Gastrocnemius medialis (tissue), 4 donors: ENCODE measurements around the gene OPCML. TPM values are rescaled to one million over a fixed set of nuclear protein-coding genes. Genes with fewer than 3 reads are reported as not detected.

Source experiments
- ATAC-seq, 2 donors: fragments of 150-250 bp; one replicate each; pipeline ENCODE4 v1.9.1; 2016
- DNase-seq, 2 donors: peaks; one replicate each; pipeline ENCODE4 v3.0.0-alpha.2; 2019
- H3K27ac ChIP-seq, 4 donors: fragments of 200-600 bp; sonication (generic); 1 replicate in 1 of 4; 2 replicates in 3 of 4; pipeline ENCODE4 v1.5.1; 2016 to 2018; ENCODE audit warnings: mild to moderate bottlenecking in 2 of 4, moderate library complexity in 1 of 4
- H3K27me3 ChIP-seq, 3 donors: fragments of 200-600 bp; sonication (generic) in 2 of 3; 1 replicate in 1 of 3; 2 replicates in 2 of 3; pipeline versions ENCODE4 v1.5.1 to v1.6.0; 2016 to 2019; ENCODE audit warnings: mild to moderate bottlenecking in 1 of 3, moderate library complexity in 1 of 3
- H3K36me3 ChIP-seq, 2 donors: fragments of 200-600 bp; sonication (generic) in 1 of 2; one replicate each; pipeline ENCODE4 v1.5.1; 2017 to 2018
- H3K4me1 ChIP-seq, 2 donors: fragments of 200-600 bp; sonication (generic) in 1 of 2; one replicate each; pipeline ENCODE4 v1.5.1; 2016 to 2017; ENCODE audit warnings: mild to moderate bottlenecking in 2 of 2
- H3K4me3 ChIP-seq, 4 donors: fragments of 200-600 bp; sonication (generic) in 3 of 4; 1 replicate in 1 of 4; 2 replicates in 3 of 4; pipeline ENCODE4 v1.5.1; 2016 to 2019; ENCODE audit warnings: mild to moderate bottlenecking in 2 of 4
- H3K9me3 ChIP-seq, 3 donors: fragments of 200-600 bp; sonication (generic) in 2 of 3; 1 replicate in 1 of 3; 2 replicates in 2 of 3; pipeline ENCODE4 v1.5.1; 2016 to 2019
- POLR2A ChIP-seq, 2 donors: fragments of 450-650 bp; IDR thresholded peaks; one replicate each; pipeline ENCODE4 v1.6.1; 2017; ENCODE audit warnings: antibody characterized with exemption in 2 of 2, mild to moderate bottlenecking in 2 of 2, moderate library complexity in 2 of 2
- in situ Hi-C, 4 donors: fragments of 200-750 bp; cut with MboI; loops; one replicate each; pipeline versions ENCODE4 v1.15.0 to v1.8.0; 2017; ENCODE audit warnings: low sequenced_read_pairs in 4 of 4
- intact Hi-C: fragments of 100-400 bp; cut with DNase I; formaldehyde crosslinking; loops from one replicate; pipeline ENCODE4 v1.15.1; 2023; ENCODE audit warnings: low total_unique reads
- total RNA-seq, 4 donors: library from RNA; depleted of rRNA; stranded (reverse); fragments of >200 nt; gene quantifications; one replicate each; pipeline versions ENCODE4 v1.1.0 to v1.2.3, GENCODE V29; 2016
- TF ChIP-seq, protein P1 (sequence below), 5 experiments: fragments of 450-650 bp in 3 of 5; fragments of 200-600 bp in 2 of 5; sonication (generic) in 2 of 5; IDR thresholded peaks in 4 of 5; conservative IDR thresholded peaks in 1 of 5; 1 replicate in 4 of 5; 2 replicates in 1 of 5; pipeline ENCODE4 v1.5.1; 2016 to 2019; ENCODE audit warnings: antibody characterized with exemption in 5 of 5, mild to moderate bottlenecking in 3 of 5, moderate library complexity in 3 of 5

OPCML gene
- total RNA-seq, 4 donors from 2014 or later: not detected

DNA sequence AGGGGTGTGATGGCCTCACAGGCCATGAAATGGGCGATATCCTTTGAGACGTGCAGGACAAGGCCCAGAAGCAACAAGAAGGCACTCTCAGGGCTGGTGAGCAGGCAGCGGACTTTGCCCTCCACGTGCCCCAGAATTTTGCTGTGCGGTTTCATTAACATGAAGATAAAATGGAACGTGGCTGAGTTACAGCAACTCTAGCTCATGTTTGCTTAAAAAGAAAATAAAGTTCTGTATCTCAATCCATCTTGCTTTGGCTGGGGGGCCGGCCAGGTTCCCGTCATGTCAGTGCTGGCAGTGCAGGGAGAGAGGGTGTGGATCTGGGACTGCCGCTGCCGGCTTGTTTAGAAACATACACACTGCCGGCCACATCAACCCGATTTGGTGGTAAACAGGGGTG lies 370.1 kb downstream of the OPCML start:
- Histone ChIP-seq H3K27ac (no peak overlapping the region), H3K36me3 (no peaks in the 10 kb centered on the region), H3K4me1 (no peaks in the 10 kb centered on the region), H3K9me3 (no peaks in the 10 kb centered on the region), H3K4me3 (no peak overlapping the region), H3K27me3 (peaks cover 0 to 10% (median 7%) of the 10 kb centered on the region in 3 donors)
- TF ChIP-seq, protein P1, sequence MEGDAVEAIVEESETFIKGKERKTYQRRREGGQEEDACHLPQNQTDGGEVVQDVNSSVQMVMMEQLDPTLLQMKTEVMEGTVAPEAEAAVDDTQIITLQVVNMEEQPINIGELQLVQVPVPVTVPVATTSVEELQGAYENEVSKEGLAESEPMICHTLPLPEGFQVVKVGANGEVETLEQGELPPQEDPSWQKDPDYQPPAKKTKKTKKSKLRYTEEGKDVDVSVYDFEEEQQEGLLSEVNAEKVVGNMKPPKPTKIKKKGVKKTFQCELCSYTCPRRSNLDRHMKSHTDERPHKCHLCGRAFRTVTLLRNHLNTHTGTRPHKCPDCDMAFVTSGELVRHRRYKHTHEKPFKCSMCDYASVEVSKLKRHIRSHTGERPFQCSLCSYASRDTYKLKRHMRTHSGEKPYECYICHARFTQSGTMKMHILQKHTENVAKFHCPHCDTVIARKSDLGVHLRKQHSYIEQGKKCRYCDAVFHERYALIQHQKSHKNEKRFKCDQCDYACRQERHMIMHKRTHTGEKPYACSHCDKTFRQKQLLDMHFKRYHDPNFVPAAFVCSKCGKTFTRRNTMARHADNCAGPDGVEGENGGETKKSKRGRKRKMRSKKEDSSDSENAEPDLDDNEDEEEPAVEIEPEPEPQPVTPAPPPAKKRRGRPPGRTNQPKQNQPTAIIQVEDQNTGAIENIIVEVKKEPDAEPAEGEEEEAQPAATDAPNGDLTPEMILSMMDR (IDR thresholded peaks at IDR 0.05 in 4 of 5, conservative IDR thresholded peaks at IDR 0.05 in 1 of 5): no peak
- TF ChIP-seq POLR2A (IDR thresholded peaks at IDR 0.05): no peak
- intact Hi-C loops: no loop called here
- ATAC-seq: no peak
- DNase-seq: no peak
- in situ Hi-C loops: no loop called here

DNA sequence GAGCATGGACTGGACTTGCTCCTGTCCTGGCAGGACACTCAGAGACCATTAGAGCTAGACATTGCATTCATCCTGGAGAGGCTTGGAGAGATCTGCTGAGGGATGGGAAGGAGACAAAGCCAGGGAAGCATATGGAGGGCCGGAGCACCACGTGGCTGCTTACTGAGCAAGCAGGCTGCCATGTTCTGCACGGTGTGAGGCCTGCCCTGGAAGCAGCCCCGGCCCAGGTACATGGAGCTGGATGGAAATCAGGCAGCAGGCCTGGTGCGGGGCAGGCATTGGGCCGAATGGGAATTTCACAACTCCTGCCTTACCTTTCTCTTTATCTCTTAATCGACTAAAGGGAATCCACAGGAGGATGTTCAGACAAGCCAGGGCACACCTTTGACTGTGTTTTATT lies 371.5 kb downstream of the OPCML start:
- peaks cover 0 to 21% (median 4%) of the 10 kb centered on the region in 3 donors for H3K27me3 ChIP-seq
- in situ Hi-C loops: no loop called here
- intact Hi-C loops: no loop called here

DNA sequence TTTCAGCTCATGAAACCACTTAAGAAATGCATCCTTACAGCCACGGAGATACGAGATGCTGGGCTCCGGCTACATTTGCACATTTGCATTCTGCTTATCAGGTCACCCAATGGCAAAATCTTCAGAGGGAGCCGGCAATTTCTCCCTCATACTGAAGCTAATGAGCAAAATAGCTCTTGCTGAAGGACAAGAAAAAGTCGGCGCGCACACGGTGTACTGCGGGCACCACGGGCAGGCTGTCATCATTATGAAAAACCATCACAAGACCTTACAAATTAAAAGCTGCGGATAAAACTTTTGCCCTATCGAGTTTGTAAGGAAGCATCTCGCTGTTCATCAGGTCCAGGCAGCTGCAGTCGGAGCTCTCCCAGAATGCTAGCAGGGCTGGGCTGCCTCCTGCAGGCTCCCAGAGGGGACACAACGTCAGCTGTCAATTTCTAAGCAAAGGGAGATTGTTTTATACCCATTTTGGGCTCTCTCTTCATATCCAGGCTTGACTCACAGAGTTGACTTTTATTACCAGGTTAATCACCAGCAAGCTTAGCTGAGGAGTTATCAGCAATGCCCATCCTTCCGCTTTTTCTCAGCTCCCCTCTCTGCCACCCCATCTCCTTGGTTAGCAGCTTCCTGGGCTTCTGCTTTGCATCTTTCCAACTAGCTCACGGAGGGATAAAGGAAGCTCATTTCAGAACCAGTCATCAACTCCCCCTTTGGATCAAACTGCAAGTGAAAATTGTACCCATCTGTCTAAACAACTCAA lies 375.1 kb downstream of the OPCML start:
- DNase-seq (no peak), ATAC-seq (no peak)
- TF ChIP-seq, protein P1 (IDR thresholded peaks at IDR 0.05 in 4 of 5, conservative IDR thresholded peaks at IDR 0.05 in 1 of 5): no peak
- TF ChIP-seq POLR2A (IDR thresholded peaks at IDR 0.05): no peak
- in situ Hi-C loops (no loop called here), intact Hi-C loops (no loop called here)
- no peaks in the 10 kb centered on the region for H3K36me3 ChIP-seq
- peaks cover 0 to 21% (median 4%) of the 10 kb centered on the region in 3 donors for H3K27me3 ChIP-seq
- H3K4me3 ChIP-seq: no peak overlapping the region
- no peaks in the 10 kb centered on the region for H3K4me1 ChIP-seq
- no peak overlapping the region for H3K27ac ChIP-seq
- no peaks in the 10 kb centered on the region for H3K9me3 ChIP-seq

More for the DNA sequence above, 371.5 kb downstream of the OPCML start:
- no peaks in the 10 kb centered on the region for H3K4me1 ChIP-seq
- H3K36me3 ChIP-seq: no peaks in the 10 kb centered on the region
- no peaks in the 10 kb centered on the region for H3K9me3 ChIP-seq
- no peak overlapping the region for H3K4me3 ChIP-seq
- no peak for TF ChIP-seq POLR2A (IDR thresholded peaks at IDR 0.05)
- TF ChIP-seq, protein P1 (IDR thresholded peaks at IDR 0.05 in 4 of 5, conservative IDR thresholded peaks at IDR 0.05 in 1 of 5): no peak
- no peak overlapping the region for H3K27ac ChIP-seq
- DNase-seq: no peak
- no peak for ATAC-seq

DNA sequence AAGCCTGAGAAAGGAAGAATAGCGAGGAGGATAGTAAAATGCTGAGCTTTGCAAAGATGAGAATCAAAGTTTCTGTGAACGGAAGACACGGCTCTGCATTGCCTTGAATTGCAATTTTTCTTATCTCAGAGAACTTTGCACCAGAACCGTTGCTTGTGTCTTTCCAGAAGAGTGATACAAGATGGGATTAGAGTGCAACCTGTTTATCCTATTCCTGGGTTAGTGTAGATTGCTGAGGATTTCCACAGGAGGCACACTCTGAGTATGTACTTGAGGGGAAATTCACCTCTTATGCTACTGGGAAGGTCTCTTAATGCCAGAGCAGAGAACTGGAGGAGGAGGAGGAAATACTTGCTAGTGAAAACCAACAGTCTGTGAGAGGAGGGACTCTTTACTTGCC lies 377.5 kb downstream of the OPCML start:
- Histone ChIP-seq H3K4me3 (no peak overlapping the region), H3K27ac (no peak overlapping the region), H3K4me1 (no peaks in the 10 kb centered on the region), H3K27me3 (peaks cover 0 to 21% (median 4%) of the 10 kb centered on the region in 3 donors), H3K36me3 (no peaks in the 10 kb centered on the region), H3K9me3 (no peaks in the 10 kb centered on the region)
- TF ChIP-seq, protein P1 (IDR thresholded peaks at IDR 0.05 in 4 of 5, conservative IDR thresholded peaks at IDR 0.05 in 1 of 5): no peak
- no peak for TF ChIP-seq POLR2A (IDR thresholded peaks at IDR 0.05)
- intact Hi-C loops (no loop called here), in situ Hi-C loops (no loop called here)
- DNase-seq (no peak), ATAC-seq (no peak)
